Kidney epithelial cell (primary cell): ENCODE data around the gene CLEC7A. TPM values are rescaled to one million over a fixed set of nuclear protein-coding genes. Genes with fewer than 3 reads are reported as not detected.

ENCODE experiments used
- DNase-seq: peaks from one replicate; pipeline ENCODE4 v3.0.0-alpha.2; 2010; ENCODE audit warnings: low read depth
- H3K27me3 ChIP-seq: 2 replicates; pipeline ENCODE4 v1.6.0; 2011; ENCODE audit warnings: low read length; ENCODE audit not compliant: control insufficient read depth, insufficient read depth
- H3K36me3 ChIP-seq: 2 replicates; pipeline ENCODE4 v1.5.1; 2011; ENCODE audit warnings: low read length; ENCODE audit not compliant: control insufficient read depth, insufficient read depth
- H3K4me3 ChIP-seq: 2 replicates; pipeline ENCODE4 v1.5.1; 2011; ENCODE audit warnings: low read depth, mild to moderate bottlenecking, control low read depth, low read length
- total RNA-seq: library from RNA; depleted of rRNA; stranded (reverse); fragments of >200 nt; gene quantifications from 2 replicates; pipeline ENCODE4 v1.2.3, GENCODE V29; 2015
- TF ChIP-seq, protein P1 (sequence below): IDR thresholded peaks from 2 replicates; pipeline ENCODE4 v1.5.1; 2011; ENCODE audit warnings: mild to moderate bottlenecking, moderate library complexity, low read length, control low read depth, inconsistent platforms; ENCODE audit not compliant: insufficient read depth, poor library complexity, severe bottlenecking

Gene CLEC7A
- total RNA-seq, 1 donor from 2014 or later: 0.13 TPM

DNA sequence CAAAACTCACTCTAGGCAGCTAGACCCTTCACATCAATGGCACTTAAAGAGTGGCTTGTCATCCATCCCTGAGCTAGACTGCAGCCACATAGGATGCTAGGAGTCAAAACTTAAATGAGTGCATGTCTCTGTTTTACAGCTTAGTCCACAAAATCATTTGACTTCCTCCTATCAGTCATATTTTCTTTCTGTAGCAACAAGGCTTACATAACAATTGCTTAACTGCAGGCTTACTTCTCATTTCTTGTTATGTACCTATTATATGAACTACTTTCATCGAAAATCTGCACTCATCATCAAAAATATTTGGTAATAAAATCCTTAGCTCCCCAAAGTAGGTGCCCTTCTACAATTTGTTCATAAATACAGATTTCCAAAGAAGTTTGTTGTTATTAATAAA is 61.4 kb downstream of the CLEC7A start:
- H3K36me3 ChIP-seq: no peaks in the 10 kb centered on the region
- no peaks in the 10 kb centered on the region for H3K27me3 ChIP-seq
- no peak for DNase-seq
- TF ChIP-seq, protein P1, sequence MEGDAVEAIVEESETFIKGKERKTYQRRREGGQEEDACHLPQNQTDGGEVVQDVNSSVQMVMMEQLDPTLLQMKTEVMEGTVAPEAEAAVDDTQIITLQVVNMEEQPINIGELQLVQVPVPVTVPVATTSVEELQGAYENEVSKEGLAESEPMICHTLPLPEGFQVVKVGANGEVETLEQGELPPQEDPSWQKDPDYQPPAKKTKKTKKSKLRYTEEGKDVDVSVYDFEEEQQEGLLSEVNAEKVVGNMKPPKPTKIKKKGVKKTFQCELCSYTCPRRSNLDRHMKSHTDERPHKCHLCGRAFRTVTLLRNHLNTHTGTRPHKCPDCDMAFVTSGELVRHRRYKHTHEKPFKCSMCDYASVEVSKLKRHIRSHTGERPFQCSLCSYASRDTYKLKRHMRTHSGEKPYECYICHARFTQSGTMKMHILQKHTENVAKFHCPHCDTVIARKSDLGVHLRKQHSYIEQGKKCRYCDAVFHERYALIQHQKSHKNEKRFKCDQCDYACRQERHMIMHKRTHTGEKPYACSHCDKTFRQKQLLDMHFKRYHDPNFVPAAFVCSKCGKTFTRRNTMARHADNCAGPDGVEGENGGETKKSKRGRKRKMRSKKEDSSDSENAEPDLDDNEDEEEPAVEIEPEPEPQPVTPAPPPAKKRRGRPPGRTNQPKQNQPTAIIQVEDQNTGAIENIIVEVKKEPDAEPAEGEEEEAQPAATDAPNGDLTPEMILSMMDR: no peak
- H3K4me3 ChIP-seq: no peak overlapping the region

DNA sequence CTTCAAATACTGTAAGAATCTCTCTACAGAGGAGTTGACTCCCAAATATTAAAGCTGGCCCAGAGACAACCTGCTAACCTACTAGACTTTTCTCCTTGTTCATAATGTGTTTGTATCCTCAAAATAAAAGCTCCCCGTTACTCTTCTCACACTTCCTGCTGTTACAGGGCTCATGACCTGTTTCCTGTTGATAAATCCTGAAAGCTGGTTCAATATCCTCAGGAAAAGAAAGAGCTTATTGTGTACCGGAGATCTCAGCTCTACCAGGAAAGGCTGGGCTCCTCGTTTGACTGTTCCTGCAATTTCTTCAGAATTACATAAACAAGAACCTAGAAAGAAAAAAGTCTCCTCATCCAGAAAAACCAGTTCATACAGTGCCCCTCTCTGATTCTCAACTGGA is 62.1 kb downstream of the CLEC7A start:
- DNase-seq: no peak
- TF ChIP-seq, protein P1: no peak
- Histone ChIP-seq H3K27me3 (no peaks in the 10 kb centered on the region), H3K36me3 (no peaks in the 10 kb centered on the region), H3K4me3 (no peak overlapping the region)

DNA sequence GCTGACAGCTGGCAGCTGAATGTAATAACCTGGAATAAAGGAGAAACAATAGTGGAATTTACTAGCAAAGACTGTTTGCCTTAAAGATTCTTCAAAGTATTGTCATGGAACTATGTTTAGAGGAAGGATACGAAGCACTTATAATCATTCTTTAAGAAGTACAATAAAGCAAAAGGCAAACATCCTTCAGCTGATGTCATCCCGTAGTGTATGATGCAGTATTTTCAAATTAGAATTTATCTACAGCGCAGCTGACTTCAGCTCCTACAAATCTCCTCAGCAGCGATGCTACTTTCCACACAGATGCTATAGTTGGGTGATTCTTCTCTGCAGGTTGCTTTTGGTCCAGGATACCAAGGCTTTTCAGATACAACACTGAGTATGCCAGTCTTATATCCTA is 62.7 kb downstream of the CLEC7A start:
- no peak overlapping the region for H3K4me3 ChIP-seq
- TF ChIP-seq, protein P1: no peak
- no peaks in the 10 kb centered on the region for H3K27me3 ChIP-seq
- no peak for DNase-seq
- H3K36me3 ChIP-seq: no peaks in the 10 kb centered on the region

Other genes with a start within 250 kb of the CLEC7A start
- gene KLRF2, start 248.7 kb downstream of the CLEC7A start, total RNA-seq: not detected in 2 replicates
- not detected in 2 replicates for gene CLEC2A, start 197.8 kb downstream of the CLEC7A start, total RNA-seq
- not detected in 2 replicates for gene CLEC12A, start 158.8 kb downstream of the CLEC7A start, total RNA-seq
- gene CLEC1B, start 131.1 kb downstream of the CLEC7A start, total RNA-seq: not detected in 2 replicates
- not detected in 2 replicates for gene CLEC12B, start 119.6 kb downstream of the CLEC7A start, total RNA-seq
- not detected in 2 replicates for gene CLEC9A, start 99.5 kb downstream of the CLEC7A start, total RNA-seq
- 0.04 TPM in 1 of 2 replicates, not detected in the other for gene CLEC1A, start 31.2 kb downstream of the CLEC7A start, total RNA-seq
- not detected in 2 replicates for gene OLR1, start 41.9 kb upstream of the CLEC7A start, total RNA-seq
- 0.48 TPM in 1 of 2 replicates, not detected in the other for gene TMEM52B, start 48.8 kb upstream of the CLEC7A start, total RNA-seq
- gene GABARAPL1, start 82.7 kb upstream of the CLEC7A start, total RNA-seq: 44.2 and 47.0 TPM in 2 replicates
- under 0.01 and 1.5 TPM in 2 replicates for gene KLRD1, start 177.7 kb upstream of the CLEC7A start, total RNA-seq